ENCODE results near the gene FGF13.

FGF13 gene

DNA sequence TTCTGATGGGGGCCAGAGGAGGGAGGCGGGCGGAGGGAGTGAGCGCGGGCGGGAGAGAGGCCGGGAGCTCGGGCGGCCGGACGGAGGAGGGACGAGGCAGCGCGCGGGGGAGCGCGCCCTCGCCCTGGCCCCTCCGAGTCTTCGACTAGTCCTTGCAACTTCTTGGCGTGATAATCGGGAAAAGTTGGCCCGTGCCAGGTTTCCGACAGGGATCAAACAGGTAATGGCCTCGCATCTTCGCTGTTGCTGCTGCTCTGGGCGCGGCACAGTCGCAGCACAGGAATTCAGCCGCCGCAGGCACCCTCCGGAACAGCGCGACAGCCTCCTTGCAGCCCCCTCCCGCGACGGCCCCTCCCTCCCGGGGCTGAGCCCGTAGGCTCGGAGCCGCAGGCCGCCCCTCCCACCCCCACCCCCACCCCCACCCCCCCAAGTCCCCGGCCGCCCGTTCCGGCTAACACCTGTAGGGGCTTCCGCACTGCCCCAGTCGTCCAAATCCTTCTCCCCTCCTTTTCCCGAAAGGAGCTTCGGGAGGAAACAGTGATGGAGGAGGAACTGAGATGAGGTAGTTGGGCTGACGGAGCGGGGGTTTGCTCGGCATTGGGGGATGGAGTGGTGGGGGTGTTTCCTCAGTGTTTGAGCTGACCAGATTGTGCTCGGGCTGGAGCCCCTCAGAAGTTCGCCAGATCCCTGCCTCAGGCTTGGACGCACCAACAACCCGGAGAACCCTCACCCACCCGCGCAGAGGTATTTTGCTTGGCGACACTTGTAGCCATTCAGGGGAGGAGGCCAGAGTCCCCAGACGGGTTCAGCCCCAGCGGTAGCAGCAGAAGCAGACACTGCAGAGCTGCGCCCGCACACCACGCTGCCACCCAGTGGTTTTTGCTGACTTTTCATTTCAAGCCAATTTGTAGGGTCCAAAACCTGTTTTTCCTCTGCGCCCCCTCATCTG, at the start of gene FGF13:
TSS of gene FGF13 (minus strand) at position 319 of the 949 bp plus-strand sequence. CDS start 714 bp downstream, outside the sequence.
- DNase-seq (ENCODE audit: low spot score) (peak; percentile 48), FAIRE-seq (no peak)

GRCh38 chrX:138759217-138759943, 47.9 kb upstream of the FGF13 start:
- DNase-seq (ENCODE audit: low spot score) (no peak), FAIRE-seq (no peak)

- DNase-seq (ENCODE audit: low spot score) (peak; percentile 32), FAIRE-seq (no peak)
These were observed 44.7 kb upstream of the FGF13 start for GRCh38 chrX:138756234-138756633.

- FAIRE-seq: no peak
- no peak for DNase-seq (ENCODE audit: low spot score)
These were observed 43.3 kb upstream of the FGF13 start for GRCh38 chrX:138754861-138755260.

DNA sequence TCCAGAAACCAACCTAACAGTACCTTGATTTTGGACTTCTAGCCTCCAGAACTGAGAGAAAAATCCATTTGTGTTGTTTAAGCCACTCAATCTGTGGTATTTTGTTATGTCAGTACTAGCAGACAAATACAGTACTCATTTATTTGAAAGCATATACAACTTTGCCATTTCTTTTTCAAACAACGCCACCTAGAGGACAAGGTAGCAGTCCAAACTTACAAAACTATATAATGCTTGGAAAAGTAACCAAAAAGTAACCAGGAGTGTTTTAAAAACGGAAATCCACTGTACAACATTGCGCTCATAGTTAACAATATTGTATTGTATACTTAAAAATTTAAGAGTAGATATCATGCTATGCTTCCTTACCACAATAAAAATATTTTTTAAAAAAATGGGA, 37.0 kb upstream of the FGF13 start:
- no peak for DNase-seq (ENCODE audit: low spot score)
- no peak for FAIRE-seq

GRCh38 chrX:138745196-138745595, 33.7 kb upstream of the FGF13 start:
- DNase-seq (ENCODE audit: low spot score) (peak; percentile 7), FAIRE-seq (no peak)

- DNase-seq (ENCODE audit: low spot score) (no peak), FAIRE-seq (no peak)
These were observed 30.7 kb upstream of the FGF13 start for GRCh38 chrX:138742217-138742616.

DNA sequence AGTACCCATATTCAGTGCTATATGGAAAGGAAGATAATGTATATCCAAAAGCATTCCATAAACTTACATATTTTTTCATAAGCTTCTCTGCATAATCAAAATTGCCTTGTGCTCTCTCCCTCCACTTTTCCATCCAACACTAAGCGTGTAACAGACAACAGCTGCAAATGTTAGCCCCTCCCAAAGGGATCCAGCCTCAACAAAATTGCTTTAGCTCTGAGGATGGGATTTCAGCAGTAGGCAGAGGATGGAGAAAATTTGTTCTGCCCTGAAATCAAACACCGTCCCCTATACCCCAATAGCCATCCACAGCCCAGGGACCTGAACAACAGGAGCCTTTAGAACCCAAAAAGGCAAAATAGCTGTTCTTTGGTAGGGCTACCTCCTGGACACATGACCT, 28.8 kb upstream of the FGF13 start:
- DNase-seq (ENCODE audit: low spot score) (no peak), FAIRE-seq (no peak)

DNA sequence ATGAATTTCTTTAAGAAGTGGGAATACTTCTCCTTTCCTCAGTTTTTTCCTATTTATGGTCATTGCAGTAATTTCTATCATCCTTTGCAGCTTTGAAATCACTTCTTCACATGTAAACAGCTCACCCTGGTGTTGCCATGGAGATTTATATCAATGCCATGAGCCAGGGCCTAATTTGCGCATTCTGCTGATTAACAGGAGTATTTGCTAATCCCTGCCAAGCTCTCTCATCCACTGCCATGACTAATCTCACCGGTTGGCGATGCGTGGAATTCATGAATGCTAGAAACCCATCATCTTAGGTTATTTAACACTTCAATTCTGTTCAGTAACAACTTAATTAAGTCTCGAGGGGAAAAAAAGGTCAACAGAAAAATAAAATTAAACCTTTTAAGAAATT, 11.8 kb upstream of the FGF13 start:
- no peak for DNase-seq (ENCODE audit: low spot score)
- FAIRE-seq: no peak

DNA sequence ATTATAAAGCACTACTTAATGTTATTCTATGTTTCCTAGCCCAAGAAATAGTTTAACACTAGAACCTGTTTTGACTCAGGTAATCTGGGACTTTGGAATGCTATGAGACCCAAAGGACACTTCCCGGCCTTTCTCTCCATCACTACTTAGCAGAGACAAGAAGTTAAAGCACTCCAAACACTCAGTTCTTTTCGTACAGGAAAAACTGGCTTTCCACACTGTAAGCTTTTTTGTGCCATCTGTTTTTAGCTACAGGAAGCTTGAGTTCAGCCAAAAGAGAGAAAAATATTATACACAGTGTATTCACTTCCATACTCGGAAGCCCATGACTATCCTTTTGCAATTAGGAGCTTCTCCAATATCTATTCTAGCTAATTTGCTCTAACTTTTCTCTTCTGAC, 7.9 kb upstream of the FGF13 start:
- DNase-seq (ENCODE audit: low spot score) (no peak), FAIRE-seq (no peak)

- DNase-seq (ENCODE audit: low spot score): no peak
- FAIRE-seq: no peak
These were observed 7.4 kb upstream of the FGF13 start for GRCh38 chrX:138718941-138719340.

GRCh38 chrX:138710866-138711341, 613 bp downstream of the FGF13 start:
- no peak for FAIRE-seq

DNA sequence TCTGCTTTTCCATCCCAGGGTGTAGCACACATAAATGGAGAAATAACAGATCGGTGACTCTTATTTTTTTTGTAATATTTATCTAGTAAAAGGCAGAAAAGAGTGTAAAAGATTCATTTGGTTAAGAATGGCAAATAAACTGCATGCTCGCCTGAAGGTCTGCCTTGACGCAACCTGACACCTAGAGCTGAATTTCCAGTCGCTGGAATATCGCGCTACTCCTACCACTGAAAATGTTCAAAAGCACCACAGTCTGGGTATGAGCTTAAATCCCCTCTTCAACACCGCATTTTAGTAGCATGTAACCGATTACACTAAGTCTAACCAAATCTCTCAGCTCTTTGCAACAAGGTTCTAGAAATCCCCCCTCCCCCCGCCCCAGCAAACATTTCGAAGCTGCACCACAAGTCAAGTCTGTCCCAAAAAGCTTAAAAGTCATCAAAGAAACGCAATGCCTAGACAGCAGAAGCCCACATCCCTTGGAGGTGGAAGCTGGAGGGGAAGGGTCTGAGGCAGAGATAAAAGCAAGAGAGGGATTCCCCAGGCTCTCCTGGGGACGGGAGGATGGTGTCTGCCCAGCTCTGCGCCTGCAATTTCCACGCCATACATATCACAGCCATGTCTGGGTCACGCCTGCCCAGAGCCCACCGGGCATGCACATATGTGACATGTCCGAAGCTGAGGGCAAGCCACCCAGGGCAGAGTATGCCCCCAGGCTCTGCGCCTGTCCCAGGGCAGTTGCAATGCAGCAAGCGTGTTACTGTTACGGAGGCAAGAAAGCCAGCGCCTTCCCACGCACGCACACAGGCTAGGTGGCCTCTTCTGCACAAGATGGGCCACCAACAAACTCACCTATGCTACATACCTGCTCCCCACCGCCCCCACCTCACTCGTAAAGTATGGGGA, 1.4 kb downstream of the FGF13 start:
- DNase-seq (ENCODE audit: low spot score) (no peak), FAIRE-seq (no peak)

More at GRCh38 chrX:138710866-138711341, 613 bp downstream of the FGF13 start:
- DNase-seq (ENCODE audit: low spot score): no peak

- DNase-seq (ENCODE audit: low spot score) (no peak), FAIRE-seq (no peak)
These were observed 3.2 kb downstream of the FGF13 start for GRCh38 chrX:138708268-138708667.

DNA sequence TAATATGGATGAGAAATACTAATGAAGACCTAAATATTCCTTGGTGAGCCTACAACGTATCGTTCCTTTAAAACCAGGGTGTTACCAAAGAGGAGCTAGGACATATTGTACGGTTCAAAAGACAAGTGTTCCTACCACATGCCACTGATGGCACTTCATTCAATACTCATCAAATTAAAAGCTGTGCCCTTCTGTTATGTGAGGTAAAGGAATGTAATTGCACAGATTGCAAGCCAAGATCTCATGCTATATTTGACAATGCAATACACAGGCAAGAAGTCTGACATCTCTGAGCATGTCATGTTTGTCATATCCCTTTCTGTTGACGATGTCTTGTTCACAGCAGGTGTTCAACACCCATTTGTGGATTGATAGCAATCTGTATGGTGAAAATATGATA, 6.9 kb downstream of the FGF13 start:
- FAIRE-seq (no peak), DNase-seq (ENCODE audit: low spot score) (no peak)

- DNase-seq (ENCODE audit: low spot score) (no peak), FAIRE-seq (no peak)
These were observed 7.4 kb downstream of the FGF13 start for GRCh38 chrX:138704101-138704500.

- DNase-seq (ENCODE audit: low spot score): no peak
These were observed 18.9 kb downstream of the FGF13 start for GRCh38 chrX:138692591-138692990.

GRCh38 chrX:138691186-138691585, 20.3 kb downstream of the FGF13 start:
- FAIRE-seq: no peak
- no peak for DNase-seq (ENCODE audit: low spot score)

More at GRCh38 chrX:138692591-138692990, 18.9 kb downstream of the FGF13 start:
- FAIRE-seq: no peak

DNA sequence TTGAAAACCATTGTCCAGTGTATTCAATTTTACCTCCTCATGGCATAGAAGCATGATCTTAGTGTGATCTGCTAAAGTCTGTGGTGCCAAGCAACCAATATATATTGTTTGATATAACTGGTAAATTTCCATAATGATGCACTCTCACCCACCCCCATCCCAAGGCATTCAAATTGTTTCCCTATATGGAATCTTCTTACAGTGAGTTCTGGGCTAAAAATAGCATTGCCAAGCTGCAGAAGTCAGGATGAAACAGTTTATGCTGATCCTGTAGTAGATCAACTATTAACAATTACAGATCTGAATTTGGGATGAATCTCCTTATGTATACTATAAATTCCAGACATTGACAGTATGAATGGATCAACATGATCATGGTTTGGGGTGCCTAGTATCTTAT, 20.9 kb downstream of the FGF13 start:
- FAIRE-seq (no peak), DNase-seq (ENCODE audit: low spot score) (no peak)

DNA sequence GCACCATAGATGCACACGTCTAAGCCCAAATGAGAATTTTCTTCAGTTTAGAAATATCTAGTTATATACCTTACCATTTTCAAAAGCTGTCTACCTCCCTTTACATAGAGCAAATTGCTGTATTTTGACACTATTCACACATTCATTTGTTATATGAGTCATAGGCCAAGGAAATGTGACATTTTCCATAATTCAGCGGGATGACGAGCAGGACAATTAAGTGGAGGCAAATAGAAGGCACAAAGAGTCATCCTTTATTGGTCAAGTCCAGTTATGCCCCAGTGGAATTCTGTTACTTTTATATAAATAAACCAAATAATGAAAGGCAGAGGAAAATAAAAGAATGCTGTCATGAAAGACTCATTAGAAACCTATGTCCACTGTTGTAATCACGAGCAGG, 27.9 kb downstream of the FGF13 start:
- DNase-seq (ENCODE audit: low spot score) (no peak), FAIRE-seq (no peak)

GRCh38 chrX:138669693-138670092, 41.8 kb downstream of the FGF13 start:
- DNase-seq (ENCODE audit: low spot score): no peak
- FAIRE-seq: no peak

Data from urothelium cell line (cell line).